IPS-18a (cell line): ENCODE measurements around the gene SUSD1.
"Not testable (repeated sequence)": the region's sequence is repeated elsewhere in the genome, so short reads cannot be mapped to it uniquely, and the experiment has no call there.

Source experiments
- H3K27ac ChIP-seq: one replicate; pipeline ENCODE4 v1.5.1; 2013; ENCODE audit warnings: low read length
- H3K27me3 ChIP-seq: one replicate; pipeline ENCODE4 v1.6.1; 2013; ENCODE audit warnings: mild to moderate bottlenecking, low read length; ENCODE audit not compliant: control insufficient read depth, insufficient read depth
- H3K36me3 ChIP-seq: one replicate; pipeline ENCODE4 v1.6.1; 2013; ENCODE audit warnings: low read depth, low read length; ENCODE audit not compliant: control insufficient read depth
- H3K4me1 ChIP-seq: one replicate; pipeline ENCODE4 v1.6.1; 2013; ENCODE audit warnings: low read depth, low read length; ENCODE audit not compliant: control insufficient read depth
- H3K4me3 ChIP-seq: one replicate; pipeline ENCODE4 v1.5.1; 2013; ENCODE audit warnings: low read length
- H3K9ac ChIP-seq: one replicate; pipeline ENCODE4 v1.6.1; 2013; ENCODE audit warnings: mild to moderate bottlenecking, low read length, moderate library complexity
- H3K9me3 ChIP-seq: one replicate; pipeline ENCODE4 v1.6.1; 2013; ENCODE audit warnings: low read depth, low read length; ENCODE audit not compliant: control insufficient read depth

Gene SUSD1

GRCh38 chr9:112145886-112146285 is 29.2 kb downstream of the SUSD1 start:
- Histone ChIP-seq H3K9me3 (no peaks in the 10 kb centered on the region), H3K4me1 (no peaks in the 10 kb centered on the region), H3K9ac (no peak overlapping the region), H3K36me3 (no peaks in the 10 kb centered on the region), H3K27me3 (no peaks in the 10 kb centered on the region), H3K27ac (no peak overlapping the region), H3K4me3 (no peak overlapping the region)

GRCh38 chr9:112144807-112145206 is 30.3 kb downstream of the SUSD1 start:
- Histone ChIP-seq H3K9ac (no peak overlapping the region), H3K9me3 (no peaks in the 10 kb centered on the region), H3K4me1 (no peaks in the 10 kb centered on the region), H3K27me3 (no peaks in the 10 kb centered on the region), H3K4me3 (no peak overlapping the region), H3K36me3 (no peaks in the 10 kb centered on the region), H3K27ac (no peak overlapping the region)

- no peak overlapping the region for H3K27ac ChIP-seq
- H3K4me3 ChIP-seq, result no peak overlapping the region
- H3K9me3 ChIP-seq, result no peaks in the 10 kb centered on the region
- no peak overlapping the region for H3K9ac ChIP-seq
- H3K4me1 ChIP-seq, result no peaks in the 10 kb centered on the region
- no peaks in the 10 kb centered on the region for H3K27me3 ChIP-seq
- H3K36me3 ChIP-seq, result no peaks in the 10 kb centered on the region
Measured at GRCh38 chr9:112142420-112142819, 32.7 kb downstream of the SUSD1 start.

- no peak overlapping the region for H3K27ac ChIP-seq
- no peaks in the 10 kb centered on the region for H3K27me3 ChIP-seq
- no peak overlapping the region for H3K9ac ChIP-seq
- H3K36me3 ChIP-seq, result no peaks in the 10 kb centered on the region
- no peaks in the 10 kb centered on the region for H3K9me3 ChIP-seq
- no peaks in the 10 kb centered on the region for H3K4me1 ChIP-seq
- no peak overlapping the region for H3K4me3 ChIP-seq
Measured at GRCh38 chr9:112140936-112141335, 34.2 kb downstream of the SUSD1 start.

- H3K27ac ChIP-seq, result no peak overlapping the region
- H3K4me1 ChIP-seq, result no peaks in the 10 kb centered on the region
- no peaks in the 10 kb centered on the region for H3K27me3 ChIP-seq
- H3K9ac ChIP-seq, result no peak overlapping the region
- H3K36me3 ChIP-seq, result no peaks in the 10 kb centered on the region
- no peak overlapping the region for H3K4me3 ChIP-seq
- H3K9me3 ChIP-seq, result no peaks in the 10 kb centered on the region
Measured at GRCh38 chr9:112137066-112137465, 38.0 kb downstream of the SUSD1 start.

GRCh38 chr9:112135706-112136105 is 39.4 kb downstream of the SUSD1 start:
- H3K27ac ChIP-seq, result no peak overlapping the region
- no peak overlapping the region for H3K4me3 ChIP-seq
- H3K36me3 ChIP-seq, result no peaks in the 10 kb centered on the region
- no peaks in the 10 kb centered on the region for H3K4me1 ChIP-seq
- H3K9ac ChIP-seq, result no peak overlapping the region
- H3K9me3 ChIP-seq, result no peaks in the 10 kb centered on the region
- H3K27me3 ChIP-seq, result no peaks in the 10 kb centered on the region

GRCh38 chr9:112133806-112134205 is 41.3 kb downstream of the SUSD1 start:
- not testable (repeated sequence) for H3K4me1 ChIP-seq, H3K4me3 ChIP-seq, H3K9ac ChIP-seq, H3K27me3 ChIP-seq, H3K36me3 ChIP-seq, H3K27ac ChIP-seq, H3K9me3 ChIP-seq

GRCh38 chr9:112132356-112132755 is 42.7 kb downstream of the SUSD1 start:
- H3K4me1 ChIP-seq, result no peaks in the 10 kb centered on the region

GRCh38 chr9:112130997-112131396 is 44.1 kb downstream of the SUSD1 start:
- Histone ChIP-seq H3K4me1 (no peaks in the 10 kb centered on the region), H3K27ac (no peak overlapping the region), H3K27me3 (no peaks in the 10 kb centered on the region), H3K4me3 (no peak overlapping the region), H3K36me3 (no peaks in the 10 kb centered on the region), H3K9ac (no peak overlapping the region), H3K9me3 (no peaks in the 10 kb centered on the region)

More at GRCh38 chr9:112132356-112132755, 42.7 kb downstream of the SUSD1 start:
- Histone ChIP-seq H3K27ac (no peak overlapping the region), H3K9ac (no peak overlapping the region), H3K4me3 (no peak overlapping the region), H3K27me3 (no peaks in the 10 kb centered on the region), H3K9me3 (no peaks in the 10 kb centered on the region), H3K36me3 (no peaks in the 10 kb centered on the region)

- Histone ChIP-seq H3K9me3 (no peaks in the 10 kb centered on the region), H3K4me3 (no peak overlapping the region), H3K27ac (no peak overlapping the region), H3K9ac (no peak overlapping the region), H3K27me3 (no peaks in the 10 kb centered on the region), H3K36me3 (no peaks in the 10 kb centered on the region), H3K4me1 (no peaks in the 10 kb centered on the region)
Measured at GRCh38 chr9:112130347-112130746, 44.8 kb downstream of the SUSD1 start.

- no peak overlapping the region for H3K27ac ChIP-seq
- no peak overlapping the region for H3K4me3 ChIP-seq
- no peaks in the 10 kb centered on the region for H3K27me3 ChIP-seq
- H3K9me3 ChIP-seq, result no peaks in the 10 kb centered on the region
- H3K4me1 ChIP-seq, result no peaks in the 10 kb centered on the region
- H3K9ac ChIP-seq, result no peak overlapping the region
- H3K36me3 ChIP-seq, result no peaks in the 10 kb centered on the region
Measured at GRCh38 chr9:112129246-112129645, 45.9 kb downstream of the SUSD1 start.

- not testable (repeated sequence) for H3K27ac ChIP-seq, H3K36me3 ChIP-seq, H3K4me3 ChIP-seq, H3K9me3 ChIP-seq, H3K9ac ChIP-seq, H3K27me3 ChIP-seq, H3K4me1 ChIP-seq
Measured at GRCh38 chr9:112128399-112128798, 46.7 kb downstream of the SUSD1 start.
